Thymus (tissue), 11 donors: ENCODE data around the gene PLEKHM1. TPM values are rescaled to one million over a fixed set of nuclear protein-coding genes. Genes with fewer than 3 reads are reported as not detected.
"Not testable (repeated sequence)": the region's sequence is repeated elsewhere in the genome, so short reads cannot be mapped to it uniquely, and the experiment has no call there.

Source experiments
- DNase-seq, 9 donors: peaks; one replicate each; pipeline ENCODE4 v3.0.0-alpha.2; 2013; ENCODE audit warnings: low spot score in 9 of 9, low read depth in 6 of 9, missing footprints in 1 of 9
- H3K27ac ChIP-seq, 2 donors: one replicate each; pipeline ENCODE4 v1.5.1; 2013; ENCODE audit warnings: control low read depth in 1 of 2, low read depth in 1 of 2, low read length in 1 of 2, mild to moderate bottlenecking in 1 of 2, moderate library complexity in 1 of 2
- H3K27me3 ChIP-seq, 2 donors: one replicate each; pipeline ENCODE4 v1.5.1; 2013; ENCODE audit warnings: low read length in 1 of 2; ENCODE audit not compliant: control insufficient read depth in 2 of 2, insufficient read depth in 1 of 2
- H3K36me3 ChIP-seq, 2 donors: one replicate each; pipeline ENCODE4 v1.5.1; 2013; ENCODE audit warnings: low read length in 1 of 2, mild to moderate bottlenecking in 1 of 2, moderate library complexity in 1 of 2; ENCODE audit not compliant: control insufficient read depth in 2 of 2, insufficient read depth in 2 of 2
- H3K4me1 ChIP-seq, 2 donors: one replicate each; pipeline ENCODE4 v1.5.1; 2013; ENCODE audit warnings: low read length in 2 of 2; ENCODE audit not compliant: control insufficient read depth in 2 of 2, insufficient read depth in 2 of 2
- H3K4me3 ChIP-seq, 2 donors: one replicate each; pipeline ENCODE4 v1.5.1; 2013; ENCODE audit warnings: low read length in 2 of 2, control low read depth in 1 of 2, mild to moderate bottlenecking in 1 of 2
- H3K9me3 ChIP-seq, 2 donors: one replicate each; pipeline ENCODE4 v1.5.1; 2013; ENCODE audit warnings: low read length in 1 of 2, mild to moderate bottlenecking in 1 of 2; ENCODE audit not compliant: control insufficient read depth in 2 of 2, insufficient read depth in 1 of 2
- WGBS: extraction: QIAGEN DNeasy Blood & Tissue Kit; methylation state at CpG from one replicate; pipeline ENCODE4 v1.1.7; 2013; 5-methylcytosine and 5-hydroxymethylcytosine counted together
- polyA plus RNA-seq: library from polyadenylated mRNA; stranded (reverse); fragments of 200-250 nt; gene quantifications from one replicate; pipeline ENCODE4 v1.2.3, GENCODE V29; 2013
- total RNA-seq: library from RNA; stranded (reverse); fragments of 120-200 nt; gene quantifications from one replicate; pipeline ENCODE4 v1.2.4, GENCODE V29; 2013
- donor health status: healthy.

The PLEKHM1 gene
- total and polyA plus RNA-seq, 2 donors: 18.1 to 22.9 TPM

DNA sequence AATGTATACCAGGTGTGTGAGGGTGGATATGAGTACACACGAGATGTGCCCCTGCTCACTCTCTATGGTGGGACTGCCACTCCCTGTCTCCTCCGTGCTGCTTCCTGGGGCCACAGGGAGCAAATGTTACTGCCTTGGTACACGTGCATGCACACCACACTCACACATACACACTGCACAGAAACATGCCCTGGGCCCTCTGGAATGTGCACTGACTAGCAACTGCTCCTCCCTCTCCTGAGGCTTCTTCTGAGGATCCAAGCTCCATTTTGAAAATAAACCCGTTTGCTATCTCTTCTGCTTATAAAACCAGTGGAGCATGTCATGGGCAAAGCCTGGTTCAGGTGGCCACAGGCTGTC lies 21.3 kb downstream of the PLEKHM1 start:
- DNase-seq, H3K27ac ChIP-seq, H3K4me1 ChIP-seq, H3K4me3 ChIP-seq, H3K9me3 ChIP-seq, H3K27me3 ChIP-seq: not testable (repeated sequence)
- WGBS: 82% methylated on average over 4 of the region's 4 CpGs
- peaks cover 14 to 23% of the 10 kb centered on the region in 2 donors for H3K36me3 ChIP-seq

DNA sequence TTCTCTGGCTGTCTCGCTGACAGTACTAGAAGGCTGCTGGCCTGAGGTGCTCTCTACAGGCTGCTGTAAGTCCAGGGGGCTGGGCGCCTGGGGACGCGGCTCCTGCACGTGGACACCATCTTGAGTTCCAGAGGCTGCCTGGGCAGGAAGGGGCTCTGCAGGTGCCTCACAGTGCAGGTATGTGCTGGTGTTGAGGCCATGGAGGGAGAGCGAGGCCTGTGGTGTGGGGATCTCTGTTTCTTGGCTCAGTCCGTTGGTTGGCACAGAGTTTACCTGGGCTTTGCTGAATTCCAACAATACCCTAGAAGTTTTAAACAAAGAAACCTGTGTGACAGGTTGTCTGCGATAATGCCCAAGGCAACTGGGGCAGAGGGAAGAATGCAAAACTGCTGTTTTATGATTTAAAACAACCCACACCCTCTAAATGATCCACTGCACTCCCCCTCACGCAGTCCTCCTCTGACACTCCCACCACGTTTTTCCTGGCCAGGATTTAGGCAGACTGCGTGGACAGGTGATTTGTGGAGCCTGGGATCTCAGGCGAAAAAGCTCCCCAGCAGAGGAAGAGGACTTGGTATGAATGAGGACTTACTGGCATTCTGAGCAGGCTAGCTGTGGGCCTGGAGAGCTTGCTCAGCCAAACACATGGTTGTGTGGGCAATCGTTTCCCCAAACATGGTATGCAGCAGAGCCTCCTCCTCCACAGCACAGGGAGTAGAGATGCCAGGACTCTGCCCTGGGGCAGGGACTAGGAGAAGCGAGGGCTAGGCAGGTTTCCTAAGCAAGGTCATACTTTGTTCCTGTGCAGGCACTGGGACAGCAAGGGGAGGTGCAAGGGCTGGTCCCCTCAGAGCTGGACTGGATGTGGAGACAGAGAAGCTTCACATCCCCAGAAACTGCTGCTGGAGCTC lies 22.0 kb downstream of the PLEKHM1 start:
- 98% methylated on average over 13 of the region's 14 CpGs for WGBS
- not testable (repeated sequence) for H3K27ac ChIP-seq, H3K27me3 ChIP-seq, H3K4me3 ChIP-seq, H3K9me3 ChIP-seq, H3K4me1 ChIP-seq, DNase-seq
- H3K36me3 ChIP-seq: peaks cover 15 to 23% of the 10 kb centered on the region in 2 donors

GRCh38 chr17:45461524-45462327 lies 28.8 kb downstream of the PLEKHM1 start:
- H3K27ac ChIP-seq, H3K27me3 ChIP-seq, H3K4me1 ChIP-seq, H3K36me3 ChIP-seq, H3K4me3 ChIP-seq, H3K9me3 ChIP-seq: not testable (repeated sequence)
- DNase-seq: peak in 1 of 9 donors; percentile 10
- WGBS: 78% methylated on average over 8 of the region's 8 CpGs

DNA sequence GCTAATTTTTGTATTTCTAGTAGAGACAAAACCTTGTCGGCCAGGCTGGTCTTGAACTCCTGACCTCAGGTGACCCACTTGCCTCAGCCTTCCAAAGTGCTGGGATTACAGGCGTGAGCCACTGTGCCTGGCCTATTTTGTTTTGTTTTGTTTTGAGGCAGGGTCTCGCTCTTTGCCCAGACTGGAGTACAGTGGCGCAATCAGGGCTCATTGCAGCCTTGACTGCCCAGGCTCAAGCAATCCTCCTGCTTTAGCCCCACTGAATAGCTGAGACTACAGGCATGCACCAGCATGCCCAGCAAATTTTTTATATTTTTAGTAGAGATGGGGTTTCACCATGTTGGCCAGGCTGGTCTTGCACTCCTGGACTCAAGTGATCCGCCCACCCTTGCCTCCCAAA lies 30.1 kb downstream of the PLEKHM1 start:
- not testable (repeated sequence) for DNase-seq, H3K9me3 ChIP-seq, H3K27me3 ChIP-seq, H3K4me1 ChIP-seq, H3K36me3 ChIP-seq, H3K27ac ChIP-seq, H3K4me3 ChIP-seq
- WGBS: 96% methylated on average over 5 of the region's 5 CpGs

DNA sequence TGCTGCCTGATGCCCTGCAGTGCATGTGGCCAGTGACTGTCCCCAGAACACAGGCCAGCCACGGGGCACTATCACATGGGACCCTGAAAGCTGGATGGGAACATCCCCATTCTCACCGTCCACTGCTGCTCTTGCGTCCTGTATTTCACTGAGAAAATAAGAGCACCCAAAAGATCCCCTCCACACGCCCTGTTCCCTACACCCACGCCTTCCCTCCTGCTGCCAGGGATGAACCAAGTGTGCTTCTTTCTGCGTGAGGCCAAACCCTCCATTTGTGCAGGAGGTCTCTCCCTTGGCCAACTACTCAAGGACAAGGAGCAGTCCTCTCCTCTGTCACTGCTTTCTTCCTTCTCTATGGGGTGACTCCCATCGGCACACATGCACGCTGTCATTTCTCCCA lies 36.2 kb downstream of the PLEKHM1 start:
- WGBS: 97% methylated on average over 7 of the region's 8 CpGs
- H3K27ac ChIP-seq, DNase-seq, H3K4me1 ChIP-seq, H3K27me3 ChIP-seq, H3K4me3 ChIP-seq, H3K9me3 ChIP-seq: not testable (repeated sequence)
- H3K36me3 ChIP-seq: peaks cover 19 to 26% of the 10 kb centered on the region in 2 donors

DNA sequence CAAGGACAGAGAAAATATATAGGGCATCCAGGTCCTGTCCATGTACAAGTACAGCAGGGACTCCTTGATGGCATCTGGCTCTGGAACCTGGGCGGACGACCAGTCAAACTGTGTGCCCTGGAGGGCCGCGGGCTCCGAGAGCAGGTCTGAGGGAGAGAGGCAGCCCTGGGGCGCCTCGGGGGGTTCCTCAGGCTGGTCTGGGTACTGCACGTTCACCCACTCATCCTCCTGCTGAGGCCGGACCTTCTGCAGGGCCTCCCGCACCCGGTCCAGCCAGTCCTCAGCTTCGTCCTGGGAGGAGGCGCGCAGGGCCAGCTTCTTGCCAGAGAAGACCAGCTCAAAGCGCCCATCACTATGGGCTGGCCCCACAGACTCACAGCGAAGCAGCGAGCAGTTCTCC lies 36.8 kb downstream of the PLEKHM1 start:
- H3K4me3 ChIP-seq, H3K9me3 ChIP-seq, H3K27ac ChIP-seq, H3K27me3 ChIP-seq, H3K4me1 ChIP-seq, DNase-seq: not testable (repeated sequence)
- H3K36me3 ChIP-seq: peaks cover 21 to 22% of the 10 kb centered on the region in 2 donors
- 97% methylated on average over 17 of the region's 17 CpGs for WGBS

GRCh38 chr17:45453225-45453534 lies 37.3 kb downstream of the PLEKHM1 start:
- H3K36me3 ChIP-seq: peaks cover 22 to 23% of the 10 kb centered on the region in 2 donors
- DNase-seq, H3K9me3 ChIP-seq, H3K27me3 ChIP-seq, H3K27ac ChIP-seq, H3K4me3 ChIP-seq, H3K4me1 ChIP-seq: not testable (repeated sequence)
- 74% methylated on average over 3 of the region's 7 CpGs for WGBS

DNA sequence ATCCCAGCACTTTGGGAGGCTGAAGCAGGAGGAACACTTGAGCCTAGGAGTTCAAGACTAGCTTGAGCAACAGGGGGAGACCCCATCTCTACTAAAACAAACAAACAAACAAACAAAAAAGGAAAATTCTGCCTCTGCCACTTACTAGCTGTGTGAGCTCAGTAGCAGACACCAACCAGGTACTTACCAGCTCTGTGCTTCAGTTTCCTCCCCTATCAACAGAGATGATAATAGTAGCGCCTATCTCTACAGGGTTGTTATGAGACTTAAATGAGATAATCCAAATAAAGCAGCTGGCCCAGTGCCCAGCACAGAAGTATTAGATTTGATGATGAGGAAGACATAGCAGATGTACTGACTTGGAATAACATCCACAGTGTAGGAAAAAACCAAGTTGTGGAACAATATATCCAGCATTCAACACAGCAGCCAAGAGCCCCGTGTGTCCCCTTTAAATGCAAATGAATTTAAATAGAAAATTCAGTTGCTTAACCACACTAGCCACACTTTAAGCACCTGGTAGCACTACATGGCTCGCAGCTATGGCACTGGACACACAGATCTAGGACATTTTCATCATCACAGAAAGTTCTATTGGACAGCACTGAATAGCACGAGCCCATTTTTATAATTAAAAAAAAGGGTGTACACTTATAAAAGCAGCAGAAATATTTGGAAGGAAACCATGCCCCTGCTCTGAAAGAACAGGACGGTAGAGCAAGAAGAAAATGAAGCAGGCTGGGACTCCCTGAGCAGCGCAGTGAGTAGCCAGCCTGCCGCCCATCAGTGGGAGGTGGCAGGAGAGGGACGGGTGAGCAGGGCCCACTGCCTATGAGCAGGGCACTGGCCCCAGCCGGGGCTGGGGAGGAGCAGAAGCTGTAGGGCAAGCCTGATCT lies 37.9 kb downstream of the PLEKHM1 start:
- not testable (repeated sequence) for H3K4me1 ChIP-seq, H3K9me3 ChIP-seq, H3K27ac ChIP-seq, H3K27me3 ChIP-seq, DNase-seq, H3K4me3 ChIP-seq
- 52% methylated on average over 9 of the region's 9 CpGs for WGBS
- H3K36me3 ChIP-seq: peaks cover 22 to 24% of the 10 kb centered on the region in 2 donors
